ENCODE results near the gene CYB5D1.

DNA sequence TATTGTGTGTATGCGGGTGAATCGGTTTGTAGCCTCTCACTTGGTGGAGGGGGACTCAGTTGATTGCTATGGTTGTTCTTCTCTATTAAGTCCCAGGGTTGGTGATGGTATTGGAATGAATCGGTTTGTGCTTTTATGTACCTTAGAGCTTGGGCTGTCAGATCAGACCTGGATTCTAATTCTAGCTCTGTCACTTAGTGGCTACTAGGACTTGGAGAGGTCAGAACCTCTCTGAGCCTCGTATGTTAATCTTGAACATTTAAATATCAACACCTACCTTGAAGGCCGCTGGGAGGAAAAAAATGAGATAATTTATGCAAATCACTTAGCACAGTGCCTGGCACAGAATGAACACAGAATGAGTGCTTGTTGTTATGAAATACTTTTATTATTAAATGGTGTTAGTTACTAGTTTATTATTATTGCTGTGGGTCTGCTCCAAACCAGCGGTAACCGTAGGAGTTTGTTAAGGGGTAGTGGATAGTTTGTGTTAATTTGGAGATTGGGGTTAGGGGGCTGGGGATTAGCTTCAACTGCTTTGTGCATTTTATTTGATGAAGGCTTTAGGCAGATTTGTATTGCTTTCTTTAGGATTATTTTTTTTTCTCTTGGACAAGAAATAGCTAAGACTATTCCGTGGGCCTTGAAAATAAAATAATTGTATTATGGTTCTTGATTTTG is 20.3 kb upstream of the CYB5D1 start:
- TF ChIP-seq, protein P1, sequence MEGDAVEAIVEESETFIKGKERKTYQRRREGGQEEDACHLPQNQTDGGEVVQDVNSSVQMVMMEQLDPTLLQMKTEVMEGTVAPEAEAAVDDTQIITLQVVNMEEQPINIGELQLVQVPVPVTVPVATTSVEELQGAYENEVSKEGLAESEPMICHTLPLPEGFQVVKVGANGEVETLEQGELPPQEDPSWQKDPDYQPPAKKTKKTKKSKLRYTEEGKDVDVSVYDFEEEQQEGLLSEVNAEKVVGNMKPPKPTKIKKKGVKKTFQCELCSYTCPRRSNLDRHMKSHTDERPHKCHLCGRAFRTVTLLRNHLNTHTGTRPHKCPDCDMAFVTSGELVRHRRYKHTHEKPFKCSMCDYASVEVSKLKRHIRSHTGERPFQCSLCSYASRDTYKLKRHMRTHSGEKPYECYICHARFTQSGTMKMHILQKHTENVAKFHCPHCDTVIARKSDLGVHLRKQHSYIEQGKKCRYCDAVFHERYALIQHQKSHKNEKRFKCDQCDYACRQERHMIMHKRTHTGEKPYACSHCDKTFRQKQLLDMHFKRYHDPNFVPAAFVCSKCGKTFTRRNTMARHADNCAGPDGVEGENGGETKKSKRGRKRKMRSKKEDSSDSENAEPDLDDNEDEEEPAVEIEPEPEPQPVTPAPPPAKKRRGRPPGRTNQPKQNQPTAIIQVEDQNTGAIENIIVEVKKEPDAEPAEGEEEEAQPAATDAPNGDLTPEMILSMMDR (IDR thresholded peaks at IDR 0.05), result peak in 3 of 6 experiments; percentile 18 to 25 (median 23)
- TF ChIP-seq POLR2A (IDR thresholded peaks at IDR 0.05), result peak; percentile 62

Measured in Peyer's patch (tissue), 4 donors.